Parathyroid adenoma (tissue), 2 donors: ENCODE measurements around the gene FAXC.

Experiments used
- H2AFZ ChIP-seq: fragments of 300-600 bp; sonication (generic); one replicate; pipeline ENCODE4 v1.7.0; 2017; ENCODE audit warnings: antibody characterized with exemption, mild to moderate bottlenecking
- H3K27ac ChIP-seq: fragments of 300-600 bp; sonication (generic); one replicate; pipeline ENCODE4 v1.7.0; 2017
- H3K27me3 ChIP-seq: fragments of 300-600 bp; sonication (generic); one replicate; pipeline ENCODE4 v1.7.0; 2017; ENCODE audit warnings: low read length; ENCODE audit not compliant: control insufficient read depth, insufficient read depth
- H3K36me3 ChIP-seq: fragments of 300-600 bp; sonication (generic); one replicate; pipeline ENCODE4 v1.7.0; 2017; ENCODE audit warnings: low read length; ENCODE audit not compliant: control insufficient read depth, insufficient read depth
- H3K4me1 ChIP-seq: fragments of 300-600 bp; sonication (generic); one replicate; pipeline ENCODE4 v1.7.0; 2017; ENCODE audit warnings: control low read depth
- H3K4me2 ChIP-seq: fragments of 300-600 bp; sonication (generic); one replicate; pipeline ENCODE4 v1.7.0; 2017; ENCODE audit warnings: low read length
- H3K4me3 ChIP-seq: fragments of 300-600 bp; sonication (generic); one replicate; pipeline ENCODE4 v1.7.0; 2017; ENCODE audit warnings: low read depth, low read length
- H3K79me2 ChIP-seq: fragments of 300-600 bp; sonication (generic); one replicate; pipeline ENCODE4 v1.7.0; 2017; ENCODE audit warnings: control low read depth
- H3K9ac ChIP-seq: fragments of 300-600 bp; sonication (generic); one replicate; pipeline ENCODE4 v1.7.0; 2017; ENCODE audit warnings: mild to moderate bottlenecking
- H3K9me3 ChIP-seq: fragments of 300-600 bp; sonication (generic); one replicate; pipeline ENCODE4 v1.7.0; 2017; ENCODE audit warnings: low read length; ENCODE audit not compliant: control insufficient read depth
- TF ChIP-seq, protein P1 (sequence below): fragments of 300-600 bp; sonication (generic); IDR thresholded peaks from one replicate; pipeline ENCODE4 v1.7.0; 2017; ENCODE audit warnings: antibody characterized with exemption, mild to moderate bottlenecking
- donor health status: primary hyperparathyroidism.

FAXC gene

DNA sequence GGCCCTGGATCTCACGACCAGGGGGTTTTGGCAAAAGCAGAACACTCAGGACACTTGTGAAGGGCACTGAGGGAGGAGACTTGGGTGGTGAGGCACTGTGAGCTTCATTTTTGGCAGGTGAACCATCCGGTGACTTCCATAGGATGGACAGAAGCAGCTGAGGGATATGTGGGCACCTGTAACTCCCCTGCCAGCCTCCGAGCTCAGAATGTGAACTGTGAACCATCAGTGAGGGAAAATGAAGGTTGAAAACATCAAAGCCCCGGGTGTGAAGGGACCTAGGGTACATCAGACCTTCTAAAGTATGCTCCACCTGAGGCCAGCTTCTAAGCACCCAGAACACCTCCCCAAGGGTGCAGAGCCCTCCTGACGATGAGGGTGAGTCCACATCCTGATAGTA lies 53.2 kb downstream of the FAXC start:
- H3K9me3 ChIP-seq = no peaks in the 10 kb centered on the region
- no peak overlapping the region for H3K27ac ChIP-seq
- no peaks in the 10 kb centered on the region for H3K36me3 ChIP-seq
- H3K4me3 ChIP-seq = no peak overlapping the region
- TF ChIP-seq, protein P1, sequence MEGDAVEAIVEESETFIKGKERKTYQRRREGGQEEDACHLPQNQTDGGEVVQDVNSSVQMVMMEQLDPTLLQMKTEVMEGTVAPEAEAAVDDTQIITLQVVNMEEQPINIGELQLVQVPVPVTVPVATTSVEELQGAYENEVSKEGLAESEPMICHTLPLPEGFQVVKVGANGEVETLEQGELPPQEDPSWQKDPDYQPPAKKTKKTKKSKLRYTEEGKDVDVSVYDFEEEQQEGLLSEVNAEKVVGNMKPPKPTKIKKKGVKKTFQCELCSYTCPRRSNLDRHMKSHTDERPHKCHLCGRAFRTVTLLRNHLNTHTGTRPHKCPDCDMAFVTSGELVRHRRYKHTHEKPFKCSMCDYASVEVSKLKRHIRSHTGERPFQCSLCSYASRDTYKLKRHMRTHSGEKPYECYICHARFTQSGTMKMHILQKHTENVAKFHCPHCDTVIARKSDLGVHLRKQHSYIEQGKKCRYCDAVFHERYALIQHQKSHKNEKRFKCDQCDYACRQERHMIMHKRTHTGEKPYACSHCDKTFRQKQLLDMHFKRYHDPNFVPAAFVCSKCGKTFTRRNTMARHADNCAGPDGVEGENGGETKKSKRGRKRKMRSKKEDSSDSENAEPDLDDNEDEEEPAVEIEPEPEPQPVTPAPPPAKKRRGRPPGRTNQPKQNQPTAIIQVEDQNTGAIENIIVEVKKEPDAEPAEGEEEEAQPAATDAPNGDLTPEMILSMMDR = no peak
- H3K27me3 ChIP-seq = no peaks in the 10 kb centered on the region
- H3K4me2 ChIP-seq = no peak overlapping the region
- no peaks in the 10 kb centered on the region for H3K4me1 ChIP-seq
- no peak overlapping the region for H3K9ac ChIP-seq
- H3K79me2 ChIP-seq = peaks cover 2% of the 10 kb centered on the region
- H2AFZ ChIP-seq = no peak overlapping the region

DNA sequence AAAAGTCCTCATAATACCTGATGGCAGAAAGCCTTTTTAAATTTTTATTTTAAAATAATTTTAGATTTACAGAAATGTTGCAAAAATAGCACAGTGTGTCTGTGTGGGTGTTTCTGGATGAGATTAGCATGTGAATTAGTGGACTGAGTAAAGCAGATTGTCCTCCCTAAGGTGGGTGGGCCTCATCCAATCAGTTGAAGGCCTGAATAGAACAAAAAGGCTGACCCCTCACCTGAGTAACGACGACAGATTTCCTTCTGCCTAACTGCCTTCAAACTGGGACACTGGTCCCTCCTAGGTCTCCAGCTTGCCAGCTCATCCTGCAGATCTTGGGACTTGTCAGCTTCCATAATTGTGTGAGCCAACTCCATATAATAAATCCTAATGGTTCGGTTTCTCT lies 54.2 kb downstream of the FAXC start:
- Histone ChIP-seq H3K9me3 (no peaks in the 10 kb centered on the region), H3K36me3 (no peaks in the 10 kb centered on the region), H3K4me2 (no peak overlapping the region), H3K27ac (no peak overlapping the region), H3K79me2 (peaks cover 2% of the 10 kb centered on the region), H3K9ac (no peak overlapping the region), H2AFZ (no peak overlapping the region), H3K4me1 (no peaks in the 10 kb centered on the region), H3K27me3 (no peaks in the 10 kb centered on the region), H3K4me3 (no peak overlapping the region)
- TF ChIP-seq, protein P1 = no peak

DNA sequence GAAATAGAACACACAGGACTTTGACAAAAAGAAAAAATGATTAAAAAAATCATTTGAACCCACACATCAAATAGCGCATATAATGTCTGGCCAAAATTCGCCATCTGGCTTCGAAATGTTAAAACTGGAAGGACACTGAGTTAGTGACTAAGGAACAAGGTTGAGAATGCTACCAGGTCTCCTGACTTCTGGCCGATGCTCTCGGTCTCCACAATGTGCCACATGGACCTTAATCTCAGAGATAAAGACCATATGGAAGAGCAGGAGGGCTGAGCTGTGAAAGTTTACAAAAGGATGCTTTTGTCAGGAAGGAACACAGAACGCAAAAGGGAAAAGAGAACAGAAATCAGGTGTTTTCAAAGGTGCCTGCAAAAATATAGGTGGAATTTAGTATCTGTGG lies 54.7 kb downstream of the FAXC start:
- Histone ChIP-seq H3K27ac (no peak overlapping the region), H2AFZ (no peak overlapping the region), H3K4me3 (no peak overlapping the region), H3K4me2 (no peak overlapping the region), H3K9me3 (no peaks in the 10 kb centered on the region), H3K4me1 (no peaks in the 10 kb centered on the region), H3K36me3 (no peaks in the 10 kb centered on the region), H3K9ac (no peak overlapping the region), H3K79me2 (peaks cover 2% of the 10 kb centered on the region), H3K27me3 (no peaks in the 10 kb centered on the region)
- TF ChIP-seq, protein P1 = no peak

DNA sequence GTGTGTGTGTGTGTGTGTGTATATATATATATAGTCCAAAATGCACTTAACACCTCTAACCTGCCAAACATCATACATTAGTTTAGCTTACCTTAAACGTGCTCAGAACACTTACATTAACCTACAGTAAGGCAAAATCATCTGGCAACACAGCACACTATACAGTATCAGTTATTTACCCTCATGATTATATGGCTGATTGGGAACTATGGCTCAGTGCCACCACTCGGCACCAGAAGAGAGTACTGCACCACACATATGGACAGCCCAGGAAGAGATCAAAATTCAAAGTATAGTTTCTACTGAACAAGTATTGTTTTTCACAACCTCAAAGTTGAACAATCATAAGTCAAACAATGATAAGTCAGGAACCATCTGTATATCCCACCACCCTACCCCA lies 59.8 kb downstream of the FAXC start:
- Histone ChIP-seq H3K79me2 (no peaks in the 10 kb centered on the region), H3K27me3 (no peaks in the 10 kb centered on the region)

DNA sequence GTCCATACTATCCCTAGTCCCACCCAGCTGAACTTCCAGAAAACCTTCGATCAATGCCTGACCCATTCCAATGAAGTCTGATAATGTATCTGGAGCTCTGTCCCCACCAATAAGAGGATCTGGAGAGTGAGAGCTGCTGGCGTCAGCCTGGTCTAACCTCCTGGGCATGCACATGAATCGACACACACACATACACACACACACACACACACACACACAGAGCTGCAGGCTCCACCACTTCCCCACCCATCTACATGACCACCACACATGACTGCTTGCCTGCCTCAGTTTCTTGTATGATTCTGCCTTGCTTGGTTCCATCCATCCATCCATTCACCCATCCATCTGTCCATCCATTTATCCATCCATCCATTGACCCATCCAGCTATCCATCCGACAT lies 60.8 kb downstream of the FAXC start:
- Histone ChIP-seq H2AFZ (no peak overlapping the region), H3K4me1 (no peaks in the 10 kb centered on the region), H3K4me3 (no peak overlapping the region), H3K27ac (no peak overlapping the region), H3K9me3 (no peaks in the 10 kb centered on the region), H3K36me3 (no peaks in the 10 kb centered on the region), H3K79me2 (no peaks in the 10 kb centered on the region), H3K27me3 (no peaks in the 10 kb centered on the region), H3K4me2 (no peak overlapping the region), H3K9ac (no peak overlapping the region)
- TF ChIP-seq, protein P1 = no peak

More for the DNA sequence above, 59.8 kb downstream of the FAXC start:
- no peak overlapping the region for H3K4me3 ChIP-seq
- no peak overlapping the region for H3K27ac ChIP-seq
- no peak overlapping the region for H2AFZ ChIP-seq
- H3K9ac ChIP-seq = no peak overlapping the region
- H3K4me2 ChIP-seq = no peak overlapping the region
- TF ChIP-seq, protein P1 = no peak
- H3K36me3 ChIP-seq = no peaks in the 10 kb centered on the region
- H3K4me1 ChIP-seq = no peaks in the 10 kb centered on the region
- H3K9me3 ChIP-seq = no peaks in the 10 kb centered on the region
